ENCODE results near the gene RAB11A. TPM values are rescaled to one million over a fixed set of nuclear protein-coding genes. Genes with fewer than 3 reads are reported as not detected.

Gene RAB11A
- total RNA-seq, 1 experiment from 2014 or later, result 407 TPM

- BruUV-seq (replicated peaks), result no TSS peak
- Mint-ChIP-seq H3K9me3 (ENCODE audit: low read depth, unreplicated experiment) (no peaks in the 10 kb centered on the region), H3K27ac (ENCODE audit: unreplicated experiment) (no peak overlapping the region), H3K4me1 (ENCODE audit: low read depth, unreplicated experiment) (peaks cover 21% of the 10 kb centered on the region), H3K36me3 (ENCODE audit: insufficient read depth, unreplicated experiment) (peaks cover 29% of the 10 kb centered on the region), H3K27me3 (ENCODE audit: unreplicated experiment) (no peaks in the 10 kb centered on the region), H3K4me3 (ENCODE audit: low read depth, unreplicated experiment) (no peak overlapping the region)
- intact Hi-C loops (cut with micrococcal nuclease; ENCODE audit: unreplicated experiment), result no loop called here
- TF ChIP-seq CTCF (IDR thresholded peaks at IDR 0.05; ENCODE audit: unreplicated experiment), result no peak
- DNase-seq, result no peak
- CTCF ChIA-PET, result no interaction called here
Observed at GRCh38 chr15:65910341-65910740, 41.0 kb downstream of the RAB11A start.

- H3K4me1 Mint-ChIP-seq (ENCODE audit: low read depth, unreplicated experiment), result peaks cover 10% of the 10 kb centered on the region
- no peak overlapping the region for H3K27ac Mint-ChIP-seq (ENCODE audit: unreplicated experiment)
- TF ChIP-seq CTCF (IDR thresholded peaks at IDR 0.05; ENCODE audit: unreplicated experiment), result no peak
- no TSS peak for BruUV-seq (replicated peaks)
- intact Hi-C loops (cut with micrococcal nuclease; ENCODE audit: unreplicated experiment), result no loop called here
- H3K36me3 Mint-ChIP-seq (ENCODE audit: insufficient read depth, unreplicated experiment), result peaks cover 10% of the 10 kb centered on the region
- H3K27me3 Mint-ChIP-seq (ENCODE audit: unreplicated experiment), result no peaks in the 10 kb centered on the region
- H3K4me3 Mint-ChIP-seq (ENCODE audit: low read depth, unreplicated experiment), result no peak overlapping the region
- CTCF ChIA-PET, result no interaction called here
- no peak for DNase-seq
- H3K9me3 Mint-ChIP-seq (ENCODE audit: low read depth, unreplicated experiment), result no peaks in the 10 kb centered on the region
Observed at GRCh38 chr15:65912235-65912634, 42.9 kb downstream of the RAB11A start.

- TF ChIP-seq CTCF (IDR thresholded peaks at IDR 0.05; ENCODE audit: unreplicated experiment), result no peak
- CTCF ChIA-PET, result no interaction called here
- intact Hi-C loops (cut with micrococcal nuclease; ENCODE audit: unreplicated experiment), result no loop called here
- BruUV-seq (replicated peaks), result no TSS peak
- Mint-ChIP-seq H3K9me3 (ENCODE audit: low read depth, unreplicated experiment) (no peaks in the 10 kb centered on the region), H3K27me3 (ENCODE audit: unreplicated experiment) (no peaks in the 10 kb centered on the region), H3K4me3 (ENCODE audit: low read depth, unreplicated experiment) (no peak overlapping the region), H3K36me3 (ENCODE audit: insufficient read depth, unreplicated experiment) (no peaks in the 10 kb centered on the region), H3K27ac (ENCODE audit: unreplicated experiment) (no peak overlapping the region), H3K4me1 (ENCODE audit: low read depth, unreplicated experiment) (peaks cover 8% of the 10 kb centered on the region)
- DNase-seq, result no peak
Observed at GRCh38 chr15:65913631-65914199, 44.4 kb downstream of the RAB11A start.

- no TSS peak for BruUV-seq (replicated peaks)
- peaks cover 8% of the 10 kb centered on the region for H3K4me1 Mint-ChIP-seq (ENCODE audit: low read depth, unreplicated experiment)
- no peaks in the 10 kb centered on the region for H3K27me3 Mint-ChIP-seq (ENCODE audit: unreplicated experiment)
- H3K9me3 Mint-ChIP-seq (ENCODE audit: low read depth, unreplicated experiment), result no peaks in the 10 kb centered on the region
- intact Hi-C loops (cut with micrococcal nuclease; ENCODE audit: unreplicated experiment), result no loop called here
- H3K27ac Mint-ChIP-seq (ENCODE audit: unreplicated experiment), result no peak overlapping the region
- DNase-seq, result no peak
- no peak for TF ChIP-seq CTCF (IDR thresholded peaks at IDR 0.05; ENCODE audit: unreplicated experiment)
- no peak overlapping the region for H3K4me3 Mint-ChIP-seq (ENCODE audit: low read depth, unreplicated experiment)
- CTCF ChIA-PET, result no interaction called here
- H3K36me3 Mint-ChIP-seq (ENCODE audit: insufficient read depth, unreplicated experiment), result no peaks in the 10 kb centered on the region
Observed at GRCh38 chr15:65914386-65914785, 45.1 kb downstream of the RAB11A start.
